Common myeloid progenitor, CD34-positive (primary cell): Measurements from ENCODE around the gene FGD6.

Source experiments
- CTCF ChIA-PET: fragments of 350-600 bp; sonication (Branson Sonifier 250); formaldehyde crosslinking; loops from one replicate; lab custom pipeline; 2021; ENCODE audit warnings: antibody characterized with exemption; lab: Charles Lee
- POLR2A ChIA-PET: fragments of 350-600 bp; sonication (Branson Sonifier 250); formaldehyde crosslinking; loops from one replicate; lab custom pipeline; 2021; ENCODE audit warnings: antibody characterized with exemption; lab: Charles Lee
- DNase-seq, 3 donors: peaks; one replicate each; pipeline versions ENCODE4 v3.0.0 to v3.0.0-alpha.2; 2013
- H3K27ac ChIP-seq, 2 experiments: 1 replicate in 1 of 2; 2 replicates in 1 of 2; pipeline ENCODE4 v1.7.0; 2013; ENCODE audit warnings: inconsistent platforms in 2 of 2, low read length in 2 of 2, mild to moderate bottlenecking in 2 of 2, low read depth in 1 of 2, moderate library complexity in 1 of 2; ENCODE audit not compliant: severe bottlenecking in 2 of 2, insufficient read depth in 1 of 2, poor library complexity in 1 of 2
- H3K27me3 ChIP-seq, 5 experiments: replicated peaks in 2 of 5; 1 replicate in 3 of 5; 2 replicates in 2 of 5; pipeline versions ENCODE4 v1.6.1 to v1.7.0; 2013; ENCODE audit warnings: low read length in 4 of 5, mild to moderate bottlenecking in 2 of 5, moderate library complexity in 2 of 5, inconsistent platforms in 1 of 5; ENCODE audit not compliant: insufficient read depth in 5 of 5, control insufficient read depth in 4 of 5
- H3K36me3 ChIP-seq, 4 experiments: 1 replicate in 2 of 4; 2 replicates in 2 of 4; pipeline versions ENCODE4 v1.6.1 to v1.7.0; 2013; ENCODE audit warnings: low read length in 3 of 4, control low read depth in 1 of 4, mild to moderate bottlenecking in 1 of 4; ENCODE audit not compliant: control insufficient read depth in 4 of 4, insufficient read depth in 4 of 4
- H3K4me1 ChIP-seq, 4 experiments: 1 replicate in 3 of 4; 2 replicates in 1 of 4; pipeline versions ENCODE4 v1.6.1 to v1.7.1; 2013; ENCODE audit warnings: low read length in 3 of 4, mild to moderate bottlenecking in 3 of 4, control low read depth in 1 of 4, inconsistent platforms in 1 of 4, moderate library complexity in 1 of 4; ENCODE audit not compliant: control insufficient read depth in 4 of 4, insufficient read depth in 4 of 4; ENCODE audit errors: control extremely low read depth in 1 of 4
- H3K4me3 ChIP-seq, 7 experiments: 1 replicate in 4 of 7; 2 replicates in 3 of 7; pipeline versions ENCODE4 v1.5.1 to v1.7.0; 2013; ENCODE audit warnings: mild to moderate bottlenecking in 7 of 7, low read length in 6 of 7, moderate library complexity in 6 of 7, inconsistent platforms in 2 of 7, low read depth in 2 of 7, control low read depth in 1 of 7; ENCODE audit not compliant: insufficient read depth in 4 of 7, control insufficient read depth in 1 of 7; ENCODE audit errors: extremely low read depth in 1 of 7
- H3K9me3 ChIP-seq, 5 experiments: 1 replicate in 4 of 5; 2 replicates in 1 of 5; pipeline versions ENCODE4 v1.6.1 to v1.7.1; 2013; ENCODE audit warnings: low read length in 4 of 5, mild to moderate bottlenecking in 2 of 5, inconsistent platforms in 1 of 5, low read depth in 1 of 5, moderate library complexity in 1 of 5; ENCODE audit not compliant: control insufficient read depth in 4 of 5, insufficient read depth in 2 of 5; ENCODE audit errors: control extremely low read depth in 1 of 5
- WGBS: methylation state at CpG from one replicate; pipeline ENCODE4 v1.1.5; 2013; ENCODE audit not compliant: insufficient coverage; 5-methylcytosine and 5-hydroxymethylcytosine counted together

Gene FGD6

GRCh38 chr12:95258803-95259202 is 41.5 kb upstream of the FGD6 start:
- 80% methylated on average over 1 of the region's 2 CpGs for WGBS
- no peak overlapping the region for H3K4me3 ChIP-seq
- CTCF ChIA-PET, result interaction anchor here (1.2 to 1.3 kb wide), 2 partner anchors 12 to 142 kb away, joined by 3 to 4 read pairs; no protein-coding TSS in a partner anchor
- no peak overlapping the region for H3K27ac ChIP-seq
- POLR2A ChIA-PET, result interaction anchor here (1.0 kb wide), 1 partner anchor 18 kb away, joined by 3 read pairs; no protein-coding TSS in a partner anchor
- no peaks in the 10 kb centered on the region for H3K9me3 ChIP-seq
- no peaks in the 10 kb centered on the region for H3K27me3 ChIP-seq
- peaks cover 7 to 59% (median 38%) of the 10 kb centered on the region in 4 experiments for H3K36me3 ChIP-seq
- H3K4me1 ChIP-seq, result no peaks in the 10 kb centered on the region
- DNase-seq, result no peak

- DNase-seq, result no peak
- H3K4me1 ChIP-seq, result no peaks in the 10 kb centered on the region
- no peak overlapping the region for H3K4me3 ChIP-seq
- H3K9me3 ChIP-seq, result no peaks in the 10 kb centered on the region
- no peak overlapping the region for H3K27ac ChIP-seq
- ChIA-PET CTCF (interaction anchor here (1.1 to 1.2 kb wide), 2 partner anchors 12 to 18 kb away, joined by 3 to 4 read pairs; no protein-coding TSS in a partner anchor), POLR2A (no interaction called here)
- 100% methylated on average over 1 of the region's 2 CpGs for WGBS
- H3K36me3 ChIP-seq, result peaks cover 10 to 59% (median 40%) of the 10 kb centered on the region in 4 experiments
- H3K27me3 ChIP-seq, result no peaks in the 10 kb centered on the region
These were observed 40.9 kb upstream of the FGD6 start for GRCh38 chr12:95258151-95258550.

GRCh38 chr12:95257541-95257940 is 40.3 kb upstream of the FGD6 start:
- Histone ChIP-seq H3K4me1 (no peaks in the 10 kb centered on the region), H3K9me3 (no peaks in the 10 kb centered on the region), H3K27ac (no peak overlapping the region), H3K27me3 (no peaks in the 10 kb centered on the region), H3K36me3 (peaks cover 11 to 56% (median 40%) of the 10 kb centered on the region in 4 experiments), H3K4me3 (no peak overlapping the region)
- WGBS, result 100% methylated on average over 1 of the region's 3 CpGs
- ChIA-PET CTCF (interaction anchor here (1.1 to 1.2 kb wide), 2 partner anchors 11 to 17 kb away, joined by 3 to 4 read pairs; no protein-coding TSS in a partner anchor), POLR2A (no interaction called here)
- DNase-seq, result no peak

GRCh38 chr12:95253386-95253785 is 36.1 kb upstream of the FGD6 start:
- H3K27me3 ChIP-seq, result no peaks in the 10 kb centered on the region
- no peaks in the 10 kb centered on the region for H3K9me3 ChIP-seq
- H3K4me1 ChIP-seq, result peaks cover 0 to 3% (median under 1%) of the 10 kb centered on the region in 4 experiments
- ChIA-PET POLR2A (no interaction called here), CTCF (interaction anchor here (0.6 to 1.7 kb wide), 4 partner anchors 10 to 541 kb away, joined by 3 to 4 read pairs (median 3); partner anchors contain the start of genes FGD6 and VEZT)
- H3K27ac ChIP-seq, result no peak overlapping the region
- H3K4me3 ChIP-seq, result no peak overlapping the region
- H3K36me3 ChIP-seq, result peaks cover 13 to 54% (median 38%) of the 10 kb centered on the region in 4 experiments
- no peak for DNase-seq

- CTCF ChIA-PET, result no interaction called here
These were observed 31.5 kb upstream of the FGD6 start for GRCh38 chr12:95248604-95249360.

GRCh38 chr12:95248095-95248494 is 30.8 kb upstream of the FGD6 start:
- no peak overlapping the region for H3K4me3 ChIP-seq
- peaks cover 3 to 17% (median 11%) of the 10 kb centered on the region in 4 experiments for H3K36me3 ChIP-seq
- H3K9me3 ChIP-seq, result peaks cover 0 to 2% (median 0%) of the 10 kb centered on the region in 5 experiments
- no peak for DNase-seq
- H3K4me1 ChIP-seq, result peaks cover 0 to 30% (median 21%) of the 10 kb centered on the region in 4 experiments
- no CpG with 5 or more reads among the region's 1 CpG for WGBS
- ChIA-PET CTCF (no interaction called here), POLR2A (no interaction called here)
- H3K27ac ChIP-seq, result no peak overlapping the region
- H3K27me3 ChIP-seq, result no peaks in the 10 kb centered on the region

More at GRCh38 chr12:95248604-95249360, 31.5 kb upstream of the FGD6 start:
- no peaks in the 10 kb centered on the region for H3K27me3 ChIP-seq
- DNase-seq, result no peak
- WGBS, result 90% methylated on average over 2 of the region's 8 CpGs
- H3K4me3 ChIP-seq, result no peak overlapping the region
- H3K27ac ChIP-seq, result no peak overlapping the region
- POLR2A ChIA-PET, result no interaction called here
- peaks cover 6 to 19% (median 12%) of the 10 kb centered on the region in 4 experiments for H3K36me3 ChIP-seq
- H3K4me1 ChIP-seq, result peaks cover 0 to 30% (median 21%) of the 10 kb centered on the region in 4 experiments
- peaks cover 0 to under 1% (median 0%) of the 10 kb centered on the region in 5 experiments for H3K9me3 ChIP-seq

- Histone ChIP-seq H3K9me3 (peaks cover 0 to 2% (median 0%) of the 10 kb centered on the region in 5 experiments), H3K4me3 (no peak overlapping the region), H3K4me1 (peaks cover 0 to 31% (median 21%) of the 10 kb centered on the region in 4 experiments), H3K27ac (no peak overlapping the region), H3K27me3 (no peaks in the 10 kb centered on the region), H3K36me3 (peaks cover 0 to 14% (median 9%) of the 10 kb centered on the region in 4 experiments)
- POLR2A ChIA-PET, result no interaction called here
- DNase-seq, result no peak
- 93% methylated on average over 2 of the region's 3 CpGs for WGBS
- CTCF ChIA-PET, result no interaction called here
These were observed 27.1 kb upstream of the FGD6 start for GRCh38 chr12:95244350-95244749.
